H1 (cell line): Measurements from ENCODE around the gene THOC6. TPM values are rescaled to one million over a fixed set of nuclear protein-coding genes. Genes with fewer than 3 reads are reported as not detected.

Experiments used
- CTBP2 ChIP-seq: IDR thresholded peaks from 2 replicates; pipeline ENCODE4 v1.7.0; 2011; ENCODE audit warnings: borderline replicate concordance, mild to moderate bottlenecking, moderate library complexity, mixed read lengths, low read length; ENCODE audit not compliant: insufficient read depth, insufficient read length
- CTCF ChIP-seq, 3 experiments: IDR thresholded peaks; 1 replicate in 2 of 3; 2 replicates in 1 of 3; pipeline versions ENCODE4 v1.5.1 to v1.6.1; 2011; ENCODE audit warnings: low read length in 3 of 3, mild to moderate bottlenecking in 3 of 3, inconsistent platforms in 2 of 3, low read depth in 1 of 3, moderate library complexity in 1 of 3; ENCODE audit not compliant: insufficient read depth in 1 of 3; ENCODE audit errors: control extremely low read depth in 1 of 3
- MAX ChIP-seq: IDR thresholded peaks from 2 replicates; pipeline ENCODE4 v1.6.1; 2012; ENCODE audit warnings: inconsistent platforms
- POLR2A ChIP-seq, 2 experiments: IDR thresholded peaks; 1 replicate in 1 of 2; 2 replicates in 1 of 2; pipeline ENCODE4 v1.6.1; 2011; ENCODE audit warnings: low read depth in 2 of 2, low read length in 2 of 2, mild to moderate bottlenecking in 2 of 2; ENCODE audit errors: control extremely low read depth in 1 of 2
- RBBP5 ChIP-seq: IDR thresholded peaks from 2 replicates; pipeline ENCODE4 v1.7.1; 2012; ENCODE audit warnings: low read depth, mild to moderate bottlenecking, inconsistent platforms, low read length, moderate library complexity, borderline replicate concordance
- SP2 ChIP-seq: IDR thresholded peaks from 2 replicates; pipeline ENCODE4 v1.6.1; 2012; ENCODE audit warnings: mild to moderate bottlenecking, low read length, inconsistent platforms
- SUZ12 ChIP-seq: fragments of 200-600 bp; sonication (generic); IDR thresholded peaks from 2 replicates; pipeline ENCODE4 v1.6.1; 2012; ENCODE audit warnings: mild to moderate bottlenecking, inconsistent platforms, low read length, moderate library complexity, mixed read lengths
- polyA plus RNA-seq, 7 experiments: library from polyadenylated mRNA; depleted of rRNA in 3 of 7; stranded (reverse) in 5 of 7; unstranded in 2 of 7; fragments of >200 nt in 5 of 7; fragments of 200-250 nt in 2 of 7; gene quantifications; 1 replicate in 5 of 7; 2 replicates in 1 of 7; 4 replicates in 1 of 7; pipeline versions ENCODE4 v1.2.1 to v1.2.3, GENCODE V29; 2011 to 2013; ENCODE audit warnings: missing spikeins in 2 of 7, mixed read lengths in 2 of 7
- total RNA-seq: library from RNA; stranded (reverse); fragmentation: NEBNext Ultra II Directional; extraction: Animal tissue kit (Norgen Biotek cat#: 25700); gene quantifications from 2 replicates; pipeline ENCODE4 v1.2.1, GENCODE V29; 2021

THOC6 gene
- total and polyA plus RNA-seq, 2 of the 8 experiments (the other 6 are each of a cell fraction or from before 2014, with no cell fraction given), result 78.5 to 111 TPM

- TF ChIP-seq CTCF (IDR thresholded peaks at IDR 0.05; ENCODE audit: control extremely low read depth in 1 of 3, insufficient read depth in 1 of 3, low read depth in 1 of 3, low read length in 3 of 3) (no peak), RBBP5 (no peak), CTBP2 (no peak), SP2 (no peak), SUZ12 (no peak), POLR2A (IDR thresholded peaks at IDR 0.05; ENCODE audit: control extremely low read depth in 1 of 2, low read depth in 2 of 2, low read length in 2 of 2) (no peak), MAX (no peak)
These were observed 22.5 kb upstream of the THOC6 start (continued) for GRCh38 chr16:3001316-3001715.
